Stomach smooth muscle (tissue), 2 donors: ENCODE results near the gene KLHL30.

ENCODE experiments used
- H3K27ac ChIP-seq: one replicate; pipeline ENCODE4 v1.7.0; 2013; ENCODE audit warnings: mild to moderate bottlenecking, low read length, inconsistent platforms
- H3K27me3 ChIP-seq, 2 donors: one replicate each; pipeline ENCODE4 v1.7.0; 2013; ENCODE audit warnings: low read length in 2 of 2; ENCODE audit not compliant: insufficient read depth in 2 of 2, control insufficient read depth in 1 of 2
- H3K36me3 ChIP-seq, 2 donors: one replicate each; pipeline ENCODE4 v1.7.0; 2013; ENCODE audit warnings: low read length in 2 of 2; ENCODE audit not compliant: control insufficient read depth in 2 of 2, insufficient read depth in 2 of 2
- H3K4me1 ChIP-seq: one replicate; pipeline ENCODE4 v1.7.0; 2013; ENCODE audit warnings: low read length; ENCODE audit not compliant: control insufficient read depth, insufficient read depth
- H3K4me3 ChIP-seq, 2 donors: one replicate each; pipeline ENCODE4 v1.7.0; 2013; ENCODE audit warnings: low read length in 2 of 2
- H3K9ac ChIP-seq, 2 donors: one replicate each; pipeline ENCODE4 v1.7.0; 2013; ENCODE audit warnings: low read length in 2 of 2, mild to moderate bottlenecking in 1 of 2
- H3K9me3 ChIP-seq, 2 donors: one replicate each; pipeline ENCODE4 v1.7.0; 2013; ENCODE audit warnings: low read length in 2 of 2; ENCODE audit not compliant: control insufficient read depth in 2 of 2
- donor health status: healthy.
- donor health status: Pancreatic carcinoma.

Gene KLHL30

GRCh38 chr2:238145046-238145445, 6.6 kb downstream of the KLHL30 start:
- Histone ChIP-seq H3K9ac (no peak overlapping the region), H3K36me3 (no peaks in the 10 kb centered on the region), H3K9me3 (no peaks in the 10 kb centered on the region)

GRCh38 chr2:238145851-238146250, 7.4 kb downstream of the KLHL30 start:
- Histone ChIP-seq H3K27ac (no peak overlapping the region), H3K4me1 (peaks cover 4% of the 10 kb centered on the region), H3K9me3 (no peaks in the 10 kb centered on the region), H3K36me3 (no peaks in the 10 kb centered on the region), H3K9ac (no peak overlapping the region), H3K27me3 (no peaks in the 10 kb centered on the region), H3K4me3 (no peak overlapping the region)

More at GRCh38 chr2:238145046-238145445, 6.6 kb downstream of the KLHL30 start:
- Histone ChIP-seq H3K27ac (no peak overlapping the region), H3K4me3 (no peak overlapping the region), H3K4me1 (peaks cover 4% of the 10 kb centered on the region), H3K27me3 (no peaks in the 10 kb centered on the region)

- H3K4me3 ChIP-seq, result no peak overlapping the region
- no peaks in the 10 kb centered on the region for H3K9me3 ChIP-seq
- no peaks in the 10 kb centered on the region for H3K27me3 ChIP-seq
- H3K9ac ChIP-seq, result no peak overlapping the region
- no peak overlapping the region for H3K27ac ChIP-seq
- H3K4me1 ChIP-seq, result no peaks in the 10 kb centered on the region
- H3K36me3 ChIP-seq, result no peaks in the 10 kb centered on the region
Measured at GRCh38 chr2:238146884-238147544, 8.5 kb downstream of the KLHL30 start.

GRCh38 chr2:238148981-238149380, 10.5 kb downstream of the KLHL30 start:
- Histone ChIP-seq H3K27me3 (no peaks in the 10 kb centered on the region), H3K9me3 (no peaks in the 10 kb centered on the region), H3K27ac (no peak overlapping the region), H3K36me3 (no peaks in the 10 kb centered on the region), H3K4me1 (peaks cover 2% of the 10 kb centered on the region), H3K9ac (no peak overlapping the region), H3K4me3 (no peak overlapping the region)

- H3K27ac ChIP-seq, result no peak overlapping the region
- H3K27me3 ChIP-seq, result no peaks in the 10 kb centered on the region
- H3K9me3 ChIP-seq, result no peaks in the 10 kb centered on the region
- no peak overlapping the region for H3K4me3 ChIP-seq
- H3K36me3 ChIP-seq, result no peaks in the 10 kb centered on the region
- H3K9ac ChIP-seq, result no peak overlapping the region
- H3K4me1 ChIP-seq, result peaks cover 2% of the 10 kb centered on the region
Measured at GRCh38 chr2:238149841-238150572, 11.5 kb downstream of the KLHL30 start.

- Histone ChIP-seq H3K9ac (no peak overlapping the region), H3K4me3 (no peak overlapping the region), H3K27ac (no peak overlapping the region), H3K36me3 (no peaks in the 10 kb centered on the region), H3K27me3 (no peaks in the 10 kb centered on the region), H3K4me1 (peaks cover 2% of the 10 kb centered on the region), H3K9me3 (no peaks in the 10 kb centered on the region)
Measured at GRCh38 chr2:238150686-238151085, 12.2 kb downstream of the KLHL30 start.

- no peak overlapping the region for H3K27ac ChIP-seq
- no peak overlapping the region for H3K4me3 ChIP-seq
- no peak overlapping the region for H3K9ac ChIP-seq
- no peaks in the 10 kb centered on the region for H3K9me3 ChIP-seq
- no peaks in the 10 kb centered on the region for H3K27me3 ChIP-seq
- H3K36me3 ChIP-seq, result no peaks in the 10 kb centered on the region
- peaks cover 2% of the 10 kb centered on the region for H3K4me1 ChIP-seq
Measured at GRCh38 chr2:238151205-238151604, 12.7 kb downstream of the KLHL30 start.

GRCh38 chr2:238151628-238152235, 13.3 kb downstream of the KLHL30 start:
- Histone ChIP-seq H3K27me3 (no peaks in the 10 kb centered on the region), H3K9me3 (no peaks in the 10 kb centered on the region), H3K9ac (no peak overlapping the region), H3K4me1 (peaks cover 2% of the 10 kb centered on the region), H3K36me3 (no peaks in the 10 kb centered on the region), H3K27ac (no peak overlapping the region), H3K4me3 (no peak overlapping the region)

- H3K9ac ChIP-seq, result no peak overlapping the region
- H3K27ac ChIP-seq, result no peak overlapping the region
- H3K27me3 ChIP-seq, result peaks cover 0 to under 1% of the 10 kb centered on the region in 2 donors
- peaks cover 2% of the 10 kb centered on the region for H3K4me1 ChIP-seq
- H3K9me3 ChIP-seq, result no peaks in the 10 kb centered on the region
- no peak overlapping the region for H3K4me3 ChIP-seq
- no peaks in the 10 kb centered on the region for H3K36me3 ChIP-seq
Measured at GRCh38 chr2:238152771-238153688, 14.6 kb downstream of the KLHL30 start.

GRCh38 chr2:238154570-238154969, 16.1 kb downstream of the KLHL30 start:
- H3K27ac ChIP-seq, result no peak overlapping the region
- H3K36me3 ChIP-seq, result no peaks in the 10 kb centered on the region
- no peak overlapping the region for H3K4me3 ChIP-seq
- H3K4me1 ChIP-seq, result peaks cover 5% of the 10 kb centered on the region
- no peaks in the 10 kb centered on the region for H3K9me3 ChIP-seq
- H3K9ac ChIP-seq, result no peak overlapping the region
- peaks cover 4 to 10% of the 10 kb centered on the region in 2 donors for H3K27me3 ChIP-seq
